Osteoblast (primary cell): ENCODE measurements around the gene PRKCQ. TPM values are rescaled to one million over a fixed set of nuclear protein-coding genes. Genes with fewer than 3 reads are reported as not detected.
"Not testable (repeated sequence)": the region's sequence is repeated elsewhere in the genome, so short reads cannot be mapped to it uniquely, and the experiment has no call there.

Experiments used
- DNase-seq: peaks from one replicate; pipeline ENCODE4 v3.0.0; 2011; ENCODE audit warnings: low spot score, mixed read lengths; ENCODE audit not compliant: insufficient read length; ENCODE audit errors: missing footprints
- H2AFZ ChIP-seq: 2 replicates; pipeline ENCODE4 v1.6.0; 2011; ENCODE audit warnings: mild to moderate bottlenecking, low read length
- H3K27ac ChIP-seq: 2 replicates; pipeline ENCODE4 v1.5.1; 2011; ENCODE audit warnings: mild to moderate bottlenecking, low read depth, low read length, moderate library complexity
- H3K27me3 ChIP-seq: 2 replicates; pipeline ENCODE4 v1.6.0; 2012; ENCODE audit warnings: mild to moderate bottlenecking, control low read depth, inconsistent platforms, low read length, moderate library complexity; ENCODE audit not compliant: insufficient read depth
- H3K36me3 ChIP-seq: 2 replicates; pipeline ENCODE4 v1.5.1; 2011; ENCODE audit warnings: mild to moderate bottlenecking, low read length, control low read depth, moderate library complexity; ENCODE audit not compliant: insufficient read depth
- H3K4me1 ChIP-seq: 2 replicates; pipeline ENCODE4 v1.5.1; 2011; ENCODE audit warnings: mild to moderate bottlenecking, low read length, control low read depth, moderate library complexity; ENCODE audit not compliant: insufficient read depth
- H3K4me2 ChIP-seq: 2 replicates; pipeline ENCODE4 v1.6.0; 2011; ENCODE audit warnings: mild to moderate bottlenecking, low read length; ENCODE audit not compliant: insufficient read depth
- H3K4me3 ChIP-seq: fragments of 200-600 bp; sonication (generic); 3 replicates; pipeline ENCODE4 v1.5.1; 2012; ENCODE audit warnings: mild to moderate bottlenecking, low read length, inconsistent platforms; ENCODE audit not compliant: insufficient read depth
- H3K79me2 ChIP-seq: 2 replicates; pipeline ENCODE4 v1.6.0; 2012; ENCODE audit warnings: mild to moderate bottlenecking, low read length, control low read depth, inconsistent platforms; ENCODE audit not compliant: insufficient read depth
- H3K9me3 ChIP-seq: 2 replicates; pipeline ENCODE4 v1.5.1; 2011; ENCODE audit warnings: low read depth, low read length, control low read depth
- H4K20me1 ChIP-seq: 2 replicates; pipeline ENCODE4 v1.6.0; 2012; ENCODE audit warnings: mild to moderate bottlenecking, low read length, control low read depth; ENCODE audit not compliant: insufficient read depth
- total RNA-seq: library from RNA; depleted of rRNA; stranded (reverse); fragments of >200 nt; gene quantifications from 2 replicates; pipeline ENCODE4 v1.2.3, GENCODE V29; 2012
- TF ChIP-seq, protein P1 (sequence below): IDR thresholded peaks from 2 replicates; pipeline ENCODE4 v1.5.1; 2011; ENCODE audit warnings: mild to moderate bottlenecking, low read depth, low read length, moderate library complexity; ENCODE audit errors: extremely low read depth

The PRKCQ gene
- total RNA-seq, 1 donor: not detected

DNA sequence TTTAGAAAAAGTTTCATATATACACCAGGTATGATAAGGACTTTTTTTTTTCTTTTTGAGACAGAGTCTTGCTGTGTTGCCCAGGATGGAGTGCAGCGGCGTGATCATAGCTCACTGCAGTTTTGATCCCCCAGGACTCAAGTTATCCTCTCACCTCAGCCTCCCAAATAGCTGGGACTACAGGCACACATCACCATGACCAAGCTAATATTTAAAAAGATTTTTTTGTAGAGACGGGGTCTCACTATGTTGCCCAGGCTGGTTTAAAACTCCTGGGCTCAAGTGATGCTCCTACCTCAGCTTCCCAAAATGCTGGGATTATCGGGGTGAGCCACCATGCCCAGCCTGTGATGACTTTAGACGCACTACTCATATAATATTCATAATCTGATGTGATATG, 2.2 kb upstream of the PRKCQ start:
- no peak overlapping the region for H2AFZ ChIP-seq
- H3K4me3 ChIP-seq: no peak overlapping the region
- H3K79me2 ChIP-seq: no peaks in the 10 kb centered on the region
- peaks cover 4% of the 10 kb centered on the region for H3K4me1 ChIP-seq
- no peak overlapping the region for H3K4me2 ChIP-seq
- H3K9me3 ChIP-seq: no peaks in the 10 kb centered on the region
- no peak for DNase-seq
- no peak overlapping the region for H3K27ac ChIP-seq
- TF ChIP-seq, protein P1, sequence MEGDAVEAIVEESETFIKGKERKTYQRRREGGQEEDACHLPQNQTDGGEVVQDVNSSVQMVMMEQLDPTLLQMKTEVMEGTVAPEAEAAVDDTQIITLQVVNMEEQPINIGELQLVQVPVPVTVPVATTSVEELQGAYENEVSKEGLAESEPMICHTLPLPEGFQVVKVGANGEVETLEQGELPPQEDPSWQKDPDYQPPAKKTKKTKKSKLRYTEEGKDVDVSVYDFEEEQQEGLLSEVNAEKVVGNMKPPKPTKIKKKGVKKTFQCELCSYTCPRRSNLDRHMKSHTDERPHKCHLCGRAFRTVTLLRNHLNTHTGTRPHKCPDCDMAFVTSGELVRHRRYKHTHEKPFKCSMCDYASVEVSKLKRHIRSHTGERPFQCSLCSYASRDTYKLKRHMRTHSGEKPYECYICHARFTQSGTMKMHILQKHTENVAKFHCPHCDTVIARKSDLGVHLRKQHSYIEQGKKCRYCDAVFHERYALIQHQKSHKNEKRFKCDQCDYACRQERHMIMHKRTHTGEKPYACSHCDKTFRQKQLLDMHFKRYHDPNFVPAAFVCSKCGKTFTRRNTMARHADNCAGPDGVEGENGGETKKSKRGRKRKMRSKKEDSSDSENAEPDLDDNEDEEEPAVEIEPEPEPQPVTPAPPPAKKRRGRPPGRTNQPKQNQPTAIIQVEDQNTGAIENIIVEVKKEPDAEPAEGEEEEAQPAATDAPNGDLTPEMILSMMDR: no peak
- no peaks in the 10 kb centered on the region for H4K20me1 ChIP-seq
- H3K36me3 ChIP-seq: no peaks in the 10 kb centered on the region
- peaks cover 5% of the 10 kb centered on the region for H3K27me3 ChIP-seq

DNA sequence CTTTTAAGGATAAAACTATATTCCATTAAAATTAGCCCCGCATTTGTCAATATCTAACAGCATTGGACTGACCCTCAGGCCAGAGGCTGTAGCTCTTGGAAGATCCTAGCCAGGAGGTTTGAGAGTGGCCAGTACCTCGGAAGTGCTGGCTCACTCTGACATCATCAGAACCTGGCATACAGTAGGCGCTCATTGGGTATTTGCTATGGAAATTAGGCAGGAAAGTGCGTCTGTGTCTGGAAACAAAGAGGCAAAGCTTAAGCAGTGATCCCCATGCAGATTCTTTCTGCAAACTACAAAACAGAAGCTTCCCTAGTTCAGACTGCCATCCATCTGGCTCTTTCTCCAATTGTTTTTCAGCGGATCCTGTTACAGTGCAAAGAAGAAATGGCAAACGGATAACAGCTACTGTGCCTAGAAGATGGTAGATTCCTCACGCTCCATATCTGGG, 1.7 kb upstream of the PRKCQ start:
- Histone ChIP-seq H3K27ac (no peak overlapping the region), H2AFZ (no peak overlapping the region), H3K4me1 (peaks cover 4% of the 10 kb centered on the region), H3K4me3 (no peak overlapping the region), H3K27me3 (peaks cover 5% of the 10 kb centered on the region), H3K9me3 (no peaks in the 10 kb centered on the region), H4K20me1 (no peaks in the 10 kb centered on the region), H3K36me3 (no peaks in the 10 kb centered on the region), H3K4me2 (no peak overlapping the region), H3K79me2 (no peaks in the 10 kb centered on the region)
- no peak for DNase-seq
- TF ChIP-seq, protein P1: no peak

DNA sequence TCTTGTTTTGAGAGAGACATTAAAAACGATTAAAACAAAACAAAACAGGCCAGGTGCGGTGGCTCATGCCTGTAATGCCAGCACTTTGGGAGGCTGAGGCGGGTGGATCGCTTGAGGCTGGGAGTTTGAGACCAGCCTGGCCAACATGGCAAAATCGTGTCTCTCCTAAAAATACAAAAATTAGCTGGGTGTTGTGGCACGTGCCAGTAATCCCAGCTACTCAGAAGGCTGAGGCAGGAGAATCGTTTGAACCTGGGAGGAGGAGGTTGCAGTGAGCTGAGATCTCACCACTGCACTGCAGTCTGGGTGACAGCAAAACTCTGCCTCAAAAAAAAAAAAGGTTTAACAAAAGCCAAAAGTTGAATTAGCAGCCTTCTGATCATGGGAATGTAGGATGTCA, 1.1 kb upstream of the PRKCQ start:
- not testable (repeated sequence) for DNase-seq, H3K79me2 ChIP-seq, H3K9me3 ChIP-seq, H3K4me2 ChIP-seq, H3K36me3 ChIP-seq, H3K27me3 ChIP-seq, H4K20me1 ChIP-seq, H3K4me1 ChIP-seq, H3K4me3 ChIP-seq, H3K27ac ChIP-seq, H2AFZ ChIP-seq

DNA sequence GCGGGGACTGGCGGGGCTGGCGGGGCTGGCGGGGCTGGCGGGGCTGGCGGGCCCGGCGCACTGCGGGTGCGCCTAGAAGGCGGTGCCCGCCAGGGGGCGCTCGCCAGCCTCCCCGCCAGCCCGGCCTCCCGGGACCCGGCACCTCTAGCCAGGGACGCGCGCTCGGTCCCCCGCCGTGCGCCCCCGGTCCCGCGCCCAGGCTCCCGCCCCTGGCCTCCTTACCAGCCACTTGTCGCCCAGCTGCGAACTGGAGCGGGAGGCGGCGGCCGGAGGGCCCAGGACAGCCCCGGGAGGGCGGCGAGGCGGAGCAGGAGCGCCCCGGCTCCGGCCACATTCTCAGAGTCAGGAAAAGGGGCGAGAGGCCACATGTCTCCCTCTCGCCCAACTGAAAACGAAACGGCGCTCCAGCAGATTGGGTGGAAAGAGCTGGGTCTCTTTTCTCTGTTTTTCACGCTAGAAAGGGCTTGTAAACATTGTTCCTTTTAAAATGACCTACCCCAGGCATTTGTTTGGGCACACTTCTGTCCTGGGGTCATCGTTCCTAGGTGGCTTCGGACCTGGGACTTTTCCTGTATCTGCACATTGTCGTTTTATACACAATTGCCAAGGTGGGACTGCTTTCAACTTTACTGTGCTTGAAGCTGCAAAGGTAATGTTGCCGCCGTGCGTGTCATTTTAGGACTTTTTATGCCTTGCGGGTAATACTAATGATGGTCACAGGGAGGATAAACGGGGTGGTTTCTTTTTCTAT, 378 bp upstream of the PRKCQ start:
- Histone ChIP-seq H3K4me3 (peak overlapping the region; percentile 74), H3K4me1 (peaks cover 4% of the 10 kb centered on the region), H3K9me3 (no peaks in the 10 kb centered on the region), H3K79me2 (no peaks in the 10 kb centered on the region), H2AFZ (peak overlapping the region; percentile 89), H3K27me3 (peaks cover 5% of the 10 kb centered on the region), H3K36me3 (no peaks in the 10 kb centered on the region), H3K27ac (no peak overlapping the region), H3K4me2 (peak overlapping the region; percentile 92), H4K20me1 (no peaks in the 10 kb centered on the region)
- TF ChIP-seq, protein P1: peak; percentile 18
- peak; percentile 97 for DNase-seq
